ENCODE results near the gene MAN2B2.

The MAN2B2 gene

GRCh38 chr4:6542951-6543350 lies 32.0 kb upstream of the MAN2B2 start:
- no CpG with 5 or more reads among the region's 12 CpGs for WGBS (ENCODE audit: extremely low coverage, insufficient coverage, insufficient read length)
- H3K4me1 ChIP-seq (ENCODE audit: control insufficient read depth in 1 of 2, insufficient read depth in 2 of 2, low read length in 2 of 2), result no peaks in the 10 kb centered on the region
- no peak overlapping the region for H2BK5ac ChIP-seq (ENCODE audit: low read depth, low read length, poor library complexity)

DNA sequence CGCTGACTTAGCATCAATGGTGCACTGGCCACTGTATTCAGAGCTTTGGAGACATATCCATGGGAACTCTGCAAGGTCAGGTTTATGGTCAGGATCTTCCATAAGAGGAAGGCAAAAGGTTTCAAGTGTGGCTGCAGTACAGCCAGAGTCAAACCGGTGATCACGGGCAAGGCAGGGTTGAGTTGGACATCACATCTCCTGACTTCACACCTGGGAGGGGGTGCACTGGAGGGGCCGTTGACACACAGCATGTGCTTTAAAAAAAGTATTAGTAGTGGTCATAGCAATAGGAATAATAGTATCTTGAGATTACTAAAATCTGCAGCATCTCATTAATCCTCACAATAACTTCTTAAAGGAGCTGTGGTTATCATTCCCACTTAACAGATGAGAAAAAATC lies 28.9 kb upstream of the MAN2B2 start:
- no peak overlapping the region for H3K23ac ChIP-seq (ENCODE audit: low read length)
- H3K9me3 ChIP-seq (ENCODE audit: insufficient read depth, low read depth, low read length), result peaks cover 4% of the 10 kb centered on the region
- no peaks in the 10 kb centered on the region for H3K36me3 ChIP-seq (ENCODE audit: control insufficient read depth in 1 of 2, insufficient read depth in 2 of 2, low read length in 2 of 2)
- H3K79me2 ChIP-seq (ENCODE audit: control insufficient read depth, insufficient read depth, low read length, poor library complexity), result no peaks in the 10 kb centered on the region
- WGBS (ENCODE audit: extremely low coverage, insufficient coverage, insufficient read length), result no CpG with 5 or more reads among the region's 4 CpGs
- H2AK5ac ChIP-seq (ENCODE audit: low read length), result no peak overlapping the region
- no peak overlapping the region for H2BK5ac ChIP-seq (ENCODE audit: low read depth, low read length, poor library complexity)
- H3K27me3 ChIP-seq (ENCODE audit: insufficient read depth, low read length), result no peaks in the 10 kb centered on the region
- H3K18ac ChIP-seq (ENCODE audit: low read length), result no peak overlapping the region
- H4K8ac ChIP-seq (ENCODE audit: low read depth, low read length), result no peak overlapping the region
- H3K4me3 ChIP-seq (ENCODE audit: low read depth, low read length), result no peak overlapping the region
- H3K4me1 ChIP-seq (ENCODE audit: control insufficient read depth in 1 of 2, insufficient read depth in 2 of 2, low read length in 2 of 2), result no peaks in the 10 kb centered on the region
- no peak overlapping the region for H3K14ac ChIP-seq (ENCODE audit: low read length)
- no peak overlapping the region for H4K91ac ChIP-seq (ENCODE audit: low read depth, low read length)
- H2BK120ac ChIP-seq (ENCODE audit: insufficient read depth, low read length, poor library complexity), result no peak overlapping the region
- H2BK12ac ChIP-seq (ENCODE audit: low read length), result no peak overlapping the region
- no peak overlapping the region for H4K12ac ChIP-seq (ENCODE audit: low read depth, low read length)
- H2AFZ ChIP-seq (ENCODE audit: insufficient read depth, low read length, poor library complexity), result no peak overlapping the region
- H3K79me1 ChIP-seq (ENCODE audit: low read length), result no peaks in the 10 kb centered on the region
- no peak overlapping the region for H3K4me2 ChIP-seq (ENCODE audit: low read length)
- no peak for DNase-seq
- H3K27ac ChIP-seq (ENCODE audit: low read depth, low read length), result no peak overlapping the region
- H3K9ac ChIP-seq (ENCODE audit: low read length), result no peak overlapping the region
- H3K4ac ChIP-seq (ENCODE audit: low read depth, low read length), result no peak overlapping the region

More at GRCh38 chr4:6542951-6543350, 32.0 kb upstream of the MAN2B2 start:
- no peak overlapping the region for H3K4me2 ChIP-seq (ENCODE audit: low read length)
- peaks cover 4% of the 10 kb centered on the region for H3K9me3 ChIP-seq (ENCODE audit: insufficient read depth, low read depth, low read length)
- no peak overlapping the region for H3K4me3 ChIP-seq (ENCODE audit: low read depth, low read length)
- H3K4ac ChIP-seq (ENCODE audit: low read depth, low read length), result no peak overlapping the region
- no peak overlapping the region for H2BK12ac ChIP-seq (ENCODE audit: low read length)
- no peak overlapping the region for H2BK120ac ChIP-seq (ENCODE audit: insufficient read depth, low read length, poor library complexity)
- no peak overlapping the region for H4K91ac ChIP-seq (ENCODE audit: low read depth, low read length)
- H3K79me2 ChIP-seq (ENCODE audit: control insufficient read depth, insufficient read depth, low read length, poor library complexity), result no peaks in the 10 kb centered on the region
- no peak overlapping the region for H4K8ac ChIP-seq (ENCODE audit: low read depth, low read length)
- no peaks in the 10 kb centered on the region for H3K27me3 ChIP-seq (ENCODE audit: insufficient read depth, low read length)
- no peak overlapping the region for H2AFZ ChIP-seq (ENCODE audit: insufficient read depth, low read length, poor library complexity)
- H3K18ac ChIP-seq (ENCODE audit: low read length), result no peak overlapping the region
- no peak overlapping the region for H4K12ac ChIP-seq (ENCODE audit: low read depth, low read length)
- no peak for DNase-seq
- H3K36me3 ChIP-seq (ENCODE audit: control insufficient read depth in 1 of 2, insufficient read depth in 2 of 2, low read length in 2 of 2), result no peaks in the 10 kb centered on the region
- H3K9ac ChIP-seq (ENCODE audit: low read length), result no peak overlapping the region
- no peak overlapping the region for H2AK5ac ChIP-seq (ENCODE audit: low read length)
- H3K14ac ChIP-seq (ENCODE audit: low read length), result no peak overlapping the region
- H3K23ac ChIP-seq (ENCODE audit: low read length), result no peak overlapping the region
- no peaks in the 10 kb centered on the region for H3K79me1 ChIP-seq (ENCODE audit: low read length)
- no peak overlapping the region for H3K27ac ChIP-seq (ENCODE audit: low read depth, low read length)

DNA sequence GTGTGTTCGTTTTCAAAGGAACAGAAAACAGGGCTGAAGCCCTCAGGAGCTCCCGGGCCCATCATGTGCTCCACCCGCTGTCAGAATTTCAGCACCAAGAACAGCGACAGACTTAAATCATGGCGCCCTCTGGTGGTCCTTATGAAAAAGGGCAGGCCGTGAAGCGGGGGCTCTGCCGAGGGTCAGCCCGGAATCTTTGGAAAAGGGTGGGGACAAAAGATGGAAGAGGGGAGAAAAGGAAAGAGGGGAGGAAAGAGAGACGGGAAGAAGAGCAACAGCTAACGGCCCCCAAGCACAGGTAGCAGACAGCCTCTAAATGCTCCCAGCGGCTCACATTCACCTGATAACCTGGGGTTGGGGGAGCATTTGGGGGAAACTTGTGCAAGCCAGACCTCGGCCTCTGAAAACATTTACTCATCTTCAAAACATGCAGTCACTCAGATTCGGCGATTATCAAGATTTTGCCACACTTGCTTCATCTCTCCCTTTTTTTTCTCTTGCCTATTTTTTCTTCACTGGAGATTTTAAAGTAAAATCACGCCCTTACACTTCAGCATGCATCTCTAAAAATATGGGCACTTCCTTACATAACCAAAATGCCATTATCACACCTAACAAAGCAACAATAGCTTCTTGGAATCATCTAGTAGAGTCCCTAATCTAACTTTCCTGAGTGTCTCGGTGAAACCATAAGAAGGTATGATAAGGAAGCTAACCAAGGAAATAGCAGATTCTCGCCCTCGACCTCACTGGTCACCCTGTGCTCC lies 28.1 kb upstream of the MAN2B2 start:
- H3K9me3 ChIP-seq (ENCODE audit: insufficient read depth, low read depth, low read length), result peaks cover 9% of the 10 kb centered on the region
- H3K4me3 ChIP-seq (ENCODE audit: low read depth, low read length), result no peak overlapping the region
- no peak overlapping the region for H4K8ac ChIP-seq (ENCODE audit: low read depth, low read length)
- H3K14ac ChIP-seq (ENCODE audit: low read length), result no peak overlapping the region
- no peak overlapping the region for H3K27ac ChIP-seq (ENCODE audit: low read depth, low read length)
- H4K12ac ChIP-seq (ENCODE audit: low read depth, low read length), result no peak overlapping the region
- no peak overlapping the region for H2BK5ac ChIP-seq (ENCODE audit: low read depth, low read length, poor library complexity)
- H3K18ac ChIP-seq (ENCODE audit: low read length), result no peak overlapping the region
- no peaks in the 10 kb centered on the region for H3K79me1 ChIP-seq (ENCODE audit: low read length)
- no peaks in the 10 kb centered on the region for H3K79me2 ChIP-seq (ENCODE audit: control insufficient read depth, insufficient read depth, low read length, poor library complexity)
- H3K4ac ChIP-seq (ENCODE audit: low read depth, low read length), result no peak overlapping the region
- no peak overlapping the region for H3K9ac ChIP-seq (ENCODE audit: low read length)
- H3K4me1 ChIP-seq (ENCODE audit: control insufficient read depth in 1 of 2, insufficient read depth in 2 of 2, low read length in 2 of 2), result no peaks in the 10 kb centered on the region
- no peak overlapping the region for H2AFZ ChIP-seq (ENCODE audit: insufficient read depth, low read length, poor library complexity)
- WGBS (ENCODE audit: extremely low coverage, insufficient coverage, insufficient read length), result no CpG with 5 or more reads among the region's 19 CpGs
- H3K4me2 ChIP-seq (ENCODE audit: low read length), result no peak overlapping the region
- no peak overlapping the region for H2BK120ac ChIP-seq (ENCODE audit: insufficient read depth, low read length, poor library complexity)
- H3K23ac ChIP-seq (ENCODE audit: low read length), result no peak overlapping the region
- H2BK12ac ChIP-seq (ENCODE audit: low read length), result no peak overlapping the region
- no peaks in the 10 kb centered on the region for H3K27me3 ChIP-seq (ENCODE audit: insufficient read depth, low read length)
- DNase-seq, result peak; percentile 49 to 82
- H2AK5ac ChIP-seq (ENCODE audit: low read length), result no peak overlapping the region
- no peak overlapping the region for H4K91ac ChIP-seq (ENCODE audit: low read depth, low read length)
- H3K36me3 ChIP-seq (ENCODE audit: control insufficient read depth in 1 of 2, insufficient read depth in 2 of 2, low read length in 2 of 2), result no peaks in the 10 kb centered on the region

DNA sequence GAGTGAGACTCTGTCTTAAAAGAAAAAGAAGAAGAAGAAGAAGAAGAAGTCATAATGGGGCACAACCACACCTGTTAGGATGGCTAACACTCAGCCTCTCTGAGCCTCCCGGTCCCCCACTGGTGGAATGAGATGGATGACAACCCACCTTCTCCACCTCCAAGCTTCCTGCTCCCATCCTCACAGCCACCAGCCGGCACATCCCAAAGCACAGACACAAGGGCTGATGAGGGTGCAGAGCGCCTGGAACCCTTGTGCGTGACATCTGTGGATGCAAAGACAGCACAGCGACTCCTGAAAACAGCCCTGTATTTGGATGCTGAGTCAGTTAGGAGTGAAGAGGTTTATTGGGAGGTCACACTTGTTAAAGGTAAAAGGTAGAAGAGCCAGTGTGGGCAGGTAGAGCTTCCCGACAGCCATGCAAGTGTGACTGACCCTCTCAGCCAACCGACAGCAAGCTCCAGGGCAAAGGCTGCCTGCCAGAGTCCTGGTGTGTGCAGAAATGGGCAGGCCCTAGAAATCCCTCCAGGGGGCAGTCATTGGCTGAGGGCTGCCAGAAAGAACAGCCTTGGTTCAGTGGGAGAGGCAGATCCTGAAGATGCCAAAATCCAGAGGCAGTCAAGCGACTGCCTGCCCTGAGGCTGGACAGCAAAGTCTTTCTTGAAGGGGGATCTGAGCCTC lies 26.6 kb upstream of the MAN2B2 start:
- Histone ChIP-seq H3K27me3 (ENCODE audit: insufficient read depth, low read length) (no peaks in the 10 kb centered on the region), H3K23ac (ENCODE audit: low read length) (no peak overlapping the region), H3K14ac (ENCODE audit: low read length) (no peak overlapping the region), H3K4me2 (ENCODE audit: low read length) (no peak overlapping the region), H3K9ac (ENCODE audit: low read length) (no peak overlapping the region), H3K9me3 (ENCODE audit: insufficient read depth, low read depth, low read length) (peaks cover 16% of the 10 kb centered on the region), H3K36me3 (ENCODE audit: control insufficient read depth in 1 of 2, insufficient read depth in 2 of 2, low read length in 2 of 2) (no peaks in the 10 kb centered on the region), H3K79me2 (ENCODE audit: control insufficient read depth, insufficient read depth, low read length, poor library complexity) (no peaks in the 10 kb centered on the region), H3K18ac (ENCODE audit: low read length) (no peak overlapping the region), H2BK12ac (ENCODE audit: low read length) (no peak overlapping the region), H4K8ac (ENCODE audit: low read depth, low read length) (no peak overlapping the region), H3K79me1 (ENCODE audit: low read length) (no peaks in the 10 kb centered on the region), H3K4ac (ENCODE audit: low read depth, low read length) (no peak overlapping the region), H4K91ac (ENCODE audit: low read depth, low read length) (no peak overlapping the region), H3K27ac (ENCODE audit: low read depth, low read length) (no peak overlapping the region), H2BK5ac (ENCODE audit: low read depth, low read length, poor library complexity) (no peak overlapping the region), H2BK120ac (ENCODE audit: insufficient read depth, low read length, poor library complexity) (no peak overlapping the region), H3K4me3 (ENCODE audit: low read depth, low read length) (no peak overlapping the region), H2AFZ (ENCODE audit: insufficient read depth, low read length, poor library complexity) (no peak overlapping the region), H4K12ac (ENCODE audit: low read depth, low read length) (no peak overlapping the region), H3K4me1 (ENCODE audit: control insufficient read depth in 1 of 2, insufficient read depth in 2 of 2, low read length in 2 of 2) (no peaks in the 10 kb centered on the region), H2AK5ac (ENCODE audit: low read length) (no peak overlapping the region)
- peak; percentile 9 to 50 for DNase-seq
- no CpG with 5 or more reads among the region's 8 CpGs for WGBS (ENCODE audit: extremely low coverage, insufficient coverage, insufficient read length)
